T-helper 1 cell treated with Interleukin-12 subunit alpha and Interleukin-12 subunit beta and Interleukin-4 antibody, amounts not matched to agents 30 ng/mL and 1 ng/mL, for 36 hours (primary cell): ENCODE results near the gene PRR14. TPM values are rescaled to one million over a fixed set of nuclear protein-coding genes. Genes with fewer than 3 reads are reported as not detected.

ENCODE experiments used
- intact Hi-C: fragments of 100-400 bp; cut with micrococcal nuclease; formaldehyde crosslinking; loops from one replicate; pipeline ENCODE4 v1.15.1; 2024
- total RNA-seq: library from RNA; stranded (reverse); gene quantifications from 2 replicates; pipeline ENCODE4 v1.2.3, GENCODE V29; 2022

The PRR14 gene
- total RNA-seq: 90.0 and 91.6 TPM in 2 replicates

DNA sequence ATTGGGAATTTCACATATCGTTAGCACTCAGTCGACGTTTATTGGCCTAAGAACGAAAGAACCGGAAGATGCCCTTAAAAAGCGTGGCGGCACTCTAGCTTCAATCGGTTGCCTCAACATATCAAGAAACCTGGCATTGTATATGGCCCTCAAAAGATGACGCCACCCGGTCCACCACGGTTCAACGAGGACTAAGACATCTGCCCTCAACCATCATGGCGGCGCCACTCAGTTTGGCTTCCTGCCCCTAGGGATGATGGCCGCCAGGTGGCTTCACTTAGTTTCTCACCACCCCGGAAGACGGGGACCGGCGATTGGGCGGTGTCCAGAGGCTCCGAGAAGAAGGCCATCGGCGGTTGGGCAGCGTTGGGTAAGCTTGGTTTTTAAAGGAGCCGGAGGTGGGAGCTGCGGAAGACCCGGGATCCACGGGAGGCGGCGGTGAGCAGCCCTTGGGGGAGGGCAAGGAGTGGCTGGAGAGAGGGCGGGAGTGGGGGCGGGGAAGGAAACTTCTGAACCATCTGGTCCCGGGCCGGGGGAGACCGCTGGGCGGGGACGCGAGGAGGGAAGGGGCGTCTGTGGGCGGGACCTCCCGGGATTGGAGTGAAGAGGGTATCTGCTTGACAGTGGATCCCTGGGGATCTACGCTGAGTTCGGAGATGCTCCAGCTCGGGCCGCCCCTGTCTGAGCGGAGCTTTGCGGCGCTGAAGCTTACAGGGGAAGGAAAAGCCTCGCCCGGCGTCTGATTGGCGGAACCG lies at the start of gene PRR14:
Gene PRR14, plus strand, starts transcription at position 592 of the 755 bp plus-strand sequence. CDS start 686 bp downstream, outside the sequence.
- intact Hi-C loops: loop anchor here (1.0 to 10.0 kb wide), 20 partner anchors 8 to 1224 kb away; partner anchors contain the start of genes CFAP119, DCTPP1, FBRS and RNF40

DNA sequence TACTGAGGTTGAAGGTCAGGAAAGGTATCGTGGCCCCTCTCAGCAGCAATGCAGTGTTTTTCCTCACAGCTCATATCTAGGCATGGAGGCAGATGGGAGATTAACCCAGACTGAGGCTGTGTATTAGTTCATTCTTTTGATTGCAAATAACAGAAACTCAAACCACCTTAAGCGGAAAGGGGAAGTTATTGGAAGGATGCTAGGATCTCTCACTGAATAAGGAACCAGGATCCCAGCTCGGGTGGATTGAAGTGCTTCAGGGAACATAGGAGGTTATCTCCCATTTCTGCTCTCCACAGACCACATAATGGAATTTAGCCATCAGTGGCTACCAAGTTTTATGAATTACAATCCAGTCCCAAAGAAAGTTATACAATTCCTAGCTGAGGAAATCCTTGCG lies 48.8 kb upstream of the PRR14 start:
- intact Hi-C loops: no loop called here

DNA sequence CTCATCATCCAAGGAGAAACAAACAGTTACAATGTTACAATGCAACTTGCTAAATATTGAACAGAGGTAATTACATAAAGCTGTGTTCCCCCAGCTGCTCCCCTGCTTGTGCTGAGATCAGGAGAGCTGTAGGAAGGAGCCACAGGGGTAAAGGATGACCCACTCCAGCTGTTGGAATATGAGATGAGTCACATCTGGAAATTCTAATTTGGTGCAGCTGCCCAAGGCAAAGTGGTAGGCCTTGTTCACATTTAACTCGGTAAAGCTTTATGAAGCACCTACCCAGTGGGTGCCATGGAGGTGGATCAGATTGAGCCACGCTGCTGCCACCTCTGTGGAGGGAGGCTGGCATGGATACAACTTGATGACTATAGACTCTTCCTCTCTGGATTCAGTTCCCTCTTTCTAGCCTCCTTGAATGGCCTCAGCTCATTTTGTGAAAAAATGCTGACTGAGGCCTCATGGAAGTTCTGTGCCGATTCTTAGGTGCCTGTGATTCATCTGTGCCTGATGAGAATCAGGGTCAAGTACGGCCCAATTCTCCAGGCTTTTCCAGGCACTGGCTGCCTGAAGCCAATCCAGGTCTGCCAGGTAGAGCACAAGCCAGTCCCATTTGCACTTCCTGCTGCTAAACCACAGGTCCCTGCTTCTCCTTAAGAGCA lies 48.0 kb upstream of the PRR14 start:
- intact Hi-C loops: no loop called here

DNA sequence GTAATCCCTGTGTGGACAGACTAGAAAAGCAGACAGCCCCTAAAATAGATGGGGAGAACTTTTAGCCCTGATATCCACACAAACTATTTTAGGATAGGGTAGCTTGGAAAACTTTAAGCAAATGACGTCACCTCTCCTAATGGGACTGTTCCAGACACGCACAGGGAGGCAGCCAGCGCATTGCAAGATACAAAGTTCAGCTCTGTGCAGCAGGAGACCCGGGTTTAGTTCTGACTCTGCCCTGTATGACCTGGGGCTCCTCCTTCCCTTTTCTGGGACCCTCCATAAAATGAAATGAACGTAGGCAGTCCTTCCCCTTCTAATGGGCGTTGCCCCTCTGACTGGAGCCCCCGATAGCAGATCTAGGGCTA lies 46.8 kb upstream of the PRR14 start:
- intact Hi-C loops: no loop called here

DNA sequence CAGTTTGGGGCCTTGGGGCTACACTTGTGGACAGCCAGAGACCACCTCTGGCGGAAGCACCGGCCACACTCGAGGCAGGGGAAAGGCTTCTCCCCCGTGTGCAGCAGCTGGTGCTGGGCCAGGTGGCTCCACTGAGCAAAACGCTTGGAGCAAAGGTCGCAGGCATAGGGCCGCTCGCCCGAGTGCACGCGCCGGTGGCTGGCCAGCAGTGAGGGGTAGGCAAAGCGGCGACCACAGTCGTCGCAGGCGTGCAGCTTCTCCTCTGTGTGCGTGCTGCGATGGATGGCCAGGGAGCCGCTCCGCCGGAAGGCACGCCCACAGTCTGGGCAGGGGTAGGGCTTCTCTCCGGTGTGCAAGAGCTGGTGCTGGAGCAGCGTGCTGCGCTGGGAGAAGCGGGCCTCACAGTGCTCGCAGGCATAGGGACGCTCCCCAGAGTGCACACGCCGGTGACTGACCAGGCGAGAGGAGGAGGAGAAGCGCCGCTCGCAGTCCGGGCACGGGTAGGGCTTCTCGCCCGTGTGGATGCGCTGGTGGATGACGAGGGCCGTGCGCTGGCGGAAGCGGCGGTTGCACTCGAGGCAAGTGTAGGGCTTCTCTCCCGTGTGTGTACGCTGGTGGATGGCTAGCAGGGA lies 46.3 kb upstream of the PRR14 start:
- intact Hi-C loops: no loop called here

DNA sequence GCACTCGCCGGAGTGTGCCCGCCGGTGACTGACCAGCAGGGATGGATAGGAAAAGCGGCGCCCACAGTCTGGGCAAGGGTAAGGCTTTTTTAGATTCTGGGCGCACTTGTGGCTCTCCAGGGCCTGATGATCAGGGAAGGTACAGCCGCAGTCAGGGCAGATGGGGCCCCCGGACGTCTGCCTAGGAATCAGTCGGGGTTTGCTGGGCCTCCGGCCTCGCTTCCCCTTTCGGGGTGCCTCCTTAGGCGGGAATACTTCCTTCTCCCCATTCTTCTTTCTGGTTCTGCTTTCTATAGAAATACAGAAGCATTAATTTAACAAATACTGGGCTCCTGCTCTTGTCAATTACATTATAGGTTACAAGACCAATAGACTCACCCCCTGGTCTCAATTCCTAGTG lies 45.6 kb upstream of the PRR14 start:
- intact Hi-C loops: no loop called here

DNA sequence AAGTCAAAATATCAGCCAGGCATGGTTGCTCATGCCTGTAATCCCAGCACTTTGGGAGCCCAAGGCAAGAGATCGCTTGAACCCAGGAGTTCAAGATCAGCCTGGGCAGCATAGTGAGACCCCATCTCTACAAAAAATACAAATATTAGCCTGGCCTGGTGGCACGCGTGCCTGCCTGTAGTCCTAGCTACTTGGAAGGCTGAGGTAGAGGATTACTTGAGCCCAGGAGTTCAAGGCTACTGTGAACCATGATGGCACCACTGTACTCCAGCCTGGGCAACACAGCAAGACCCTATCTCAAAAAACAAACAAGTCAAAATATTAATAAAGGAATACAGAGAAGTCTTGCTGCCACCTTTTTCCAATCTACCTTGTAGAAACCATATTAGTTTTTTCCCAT lies 44.8 kb upstream of the PRR14 start:
- intact Hi-C loops: no loop called here

DNA sequence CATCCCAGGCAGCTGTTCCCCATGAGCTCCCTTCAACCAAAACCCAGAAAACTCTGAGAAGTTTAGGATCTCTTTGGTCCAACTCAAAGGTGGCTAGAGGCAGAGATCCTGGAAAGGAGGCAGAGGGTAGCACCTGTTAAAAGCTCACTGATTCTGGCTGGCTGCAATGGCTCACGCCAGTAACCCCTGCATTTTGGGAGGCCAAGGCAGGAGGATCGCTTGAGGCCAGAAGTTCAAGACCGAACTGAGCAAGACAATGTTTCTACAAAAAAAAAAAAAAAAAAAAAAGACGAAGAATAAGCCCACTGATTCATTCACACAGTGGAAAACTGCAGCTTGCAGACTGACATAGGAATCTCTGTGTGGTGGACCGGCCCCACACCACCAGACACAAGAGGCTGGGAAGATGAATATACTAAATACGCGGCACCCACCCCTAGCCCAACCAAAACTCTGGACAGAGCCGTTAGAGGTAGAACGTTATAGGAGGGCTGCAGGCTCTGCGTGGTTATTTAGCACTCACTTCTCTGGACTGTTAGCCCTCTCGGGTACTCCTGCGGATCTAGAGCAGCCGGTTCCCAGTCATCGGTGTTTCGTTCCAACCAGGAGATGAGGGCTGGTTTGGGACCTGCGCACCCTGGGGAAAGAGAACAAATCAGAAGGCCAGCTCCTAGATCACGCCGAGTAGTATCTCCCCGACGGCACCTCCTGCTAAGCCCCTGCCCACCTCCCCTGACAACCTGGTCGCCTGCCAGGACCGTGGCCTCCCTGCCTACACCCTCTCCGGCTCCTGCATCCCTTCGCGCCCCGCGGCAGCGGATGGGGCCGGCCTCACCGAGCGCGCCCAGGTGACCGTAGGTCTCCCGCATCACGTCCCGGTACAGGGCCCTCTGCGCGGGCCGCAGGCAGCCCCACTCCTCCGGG lies 41.5 kb upstream of the PRR14 start:
- intact Hi-C loops: loop anchor here (1.0 kb wide), 1 partner anchor 51 kb away; the partner anchor contains the start of gene ZNF764

DNA sequence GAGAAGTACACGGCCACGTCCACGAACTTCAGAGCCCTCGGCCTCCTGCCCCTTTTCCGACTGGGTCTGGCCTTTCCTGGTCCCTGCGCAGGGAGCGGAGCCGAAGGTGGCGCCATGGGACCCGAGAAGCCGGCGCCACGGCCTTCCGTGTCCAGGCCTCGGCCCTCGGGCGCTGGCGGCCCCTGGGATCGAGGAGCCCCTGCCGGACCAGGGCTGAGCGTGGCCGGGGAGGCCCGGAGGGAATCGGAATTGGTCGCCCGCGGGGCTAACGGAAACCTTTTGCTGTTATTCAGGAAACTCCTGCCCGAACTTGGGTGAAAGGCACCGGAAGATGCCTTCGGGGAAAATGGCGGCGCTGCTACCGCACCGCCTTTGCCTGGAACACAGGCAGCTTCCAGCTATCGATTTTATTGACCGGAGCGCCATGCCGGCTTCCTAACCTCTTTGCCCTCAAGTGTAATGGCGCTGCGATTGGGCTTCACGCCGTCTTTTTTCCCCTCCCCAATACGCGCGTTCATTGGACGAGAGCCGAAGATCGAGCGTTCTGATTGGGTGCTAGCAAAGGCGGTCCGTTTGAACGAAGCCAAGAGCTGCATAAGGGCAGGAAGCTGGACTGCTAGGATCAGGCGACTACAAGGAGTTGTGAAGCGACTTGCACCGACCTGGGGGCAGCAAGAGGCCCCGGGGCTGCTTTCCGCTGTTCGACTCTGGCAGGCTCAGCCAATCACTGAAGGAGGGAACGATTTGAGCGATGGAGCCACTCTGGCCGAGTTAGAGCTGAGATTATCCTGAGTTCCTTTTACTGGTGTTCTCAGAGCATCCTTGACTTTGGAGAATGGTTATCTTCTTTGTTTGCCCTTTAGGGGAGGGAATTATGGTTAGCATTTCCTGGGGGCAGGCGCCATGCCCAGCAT lies 40.6 kb upstream of the PRR14 start, which contains the start of gene ZNF689:
Gene ZNF689, minus strand, starts transcription at position 464 of the 914 bp plus-strand sequence. Its CDS starts 348 bp downstream, at position 116.
- intact Hi-C loops: loop anchor here (1.0 to 5.0 kb wide), 6 partner anchors 25 to 178 kb away; partner anchors contain the start of genes DCTPP1, PRR14, ZNF764 and ZNF768

DNA sequence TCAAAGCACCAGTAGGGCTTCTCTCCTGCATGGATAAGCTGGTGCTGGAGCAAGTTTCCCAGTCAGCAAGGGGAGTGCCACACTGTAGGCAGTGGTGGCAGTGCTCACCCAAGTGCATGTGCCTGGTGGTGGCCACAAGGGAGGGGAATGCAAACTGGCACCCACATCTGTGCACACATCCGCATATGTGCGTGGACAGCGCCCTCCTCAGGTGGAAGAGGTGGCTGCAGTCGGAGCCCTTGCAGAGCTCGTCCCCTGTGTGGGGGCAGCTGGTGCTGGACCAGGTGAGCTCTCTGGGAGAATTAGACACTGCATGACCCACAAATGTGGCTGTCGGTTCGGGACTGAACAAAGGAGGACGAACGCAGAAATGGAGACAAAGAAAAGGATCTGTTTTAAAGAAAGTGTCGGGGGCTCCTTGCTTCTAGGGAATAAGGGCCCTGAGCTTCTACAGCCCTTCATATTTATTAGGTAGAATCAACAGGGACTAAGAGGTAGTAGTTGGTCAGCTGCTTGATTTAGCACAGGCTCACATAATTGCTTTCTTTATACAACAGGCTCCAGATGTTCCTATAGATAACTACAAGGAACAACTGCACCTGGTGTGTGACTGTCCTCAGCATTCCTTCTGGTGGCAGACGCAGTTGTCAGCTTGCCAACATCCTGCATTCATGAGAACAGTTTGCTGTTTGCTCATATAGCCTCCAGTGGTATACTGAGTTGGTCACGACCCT lies 35.2 kb upstream of the PRR14 start:
- intact Hi-C loops: no loop called here

DNA sequence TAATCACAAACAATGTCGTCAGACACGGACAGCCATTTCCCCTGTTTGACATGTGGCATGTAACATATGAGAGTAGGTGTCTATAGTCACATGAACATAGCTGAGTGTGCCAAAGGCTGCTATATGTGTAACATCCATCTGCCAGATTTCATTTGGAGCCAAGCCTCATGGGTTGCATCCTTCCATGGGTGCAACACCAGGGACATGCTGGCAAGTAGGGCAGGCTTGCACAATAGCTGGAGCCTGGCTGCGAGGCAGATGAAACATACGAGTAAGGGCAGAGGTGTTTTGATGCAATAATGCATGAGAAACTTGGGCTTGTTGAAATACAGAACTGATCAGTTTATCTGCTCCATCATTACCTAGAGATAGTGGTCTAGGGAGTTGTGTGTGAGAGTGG lies 31.6 kb upstream of the PRR14 start:
- intact Hi-C loops: no loop called here

DNA sequence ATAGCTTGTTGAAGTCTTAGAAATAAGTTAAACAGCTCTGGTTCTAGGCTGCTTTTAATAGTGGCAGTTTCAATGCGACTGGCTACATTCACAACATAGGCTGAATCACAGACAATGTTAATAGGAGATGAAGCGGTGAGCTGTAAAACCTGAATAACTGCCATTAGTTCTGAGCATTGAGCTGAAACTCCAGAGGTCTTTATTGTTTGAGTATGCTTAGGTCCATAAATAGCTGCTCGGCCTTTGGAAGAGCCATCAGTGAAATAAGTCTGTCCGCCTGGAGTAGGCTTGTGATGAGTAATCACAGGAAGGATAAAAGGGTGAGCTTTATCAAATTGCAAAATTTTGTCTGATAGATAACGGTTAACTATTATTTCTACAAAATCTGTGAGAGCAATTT lies 31.1 kb upstream of the PRR14 start:
- intact Hi-C loops: no loop called here

DNA sequence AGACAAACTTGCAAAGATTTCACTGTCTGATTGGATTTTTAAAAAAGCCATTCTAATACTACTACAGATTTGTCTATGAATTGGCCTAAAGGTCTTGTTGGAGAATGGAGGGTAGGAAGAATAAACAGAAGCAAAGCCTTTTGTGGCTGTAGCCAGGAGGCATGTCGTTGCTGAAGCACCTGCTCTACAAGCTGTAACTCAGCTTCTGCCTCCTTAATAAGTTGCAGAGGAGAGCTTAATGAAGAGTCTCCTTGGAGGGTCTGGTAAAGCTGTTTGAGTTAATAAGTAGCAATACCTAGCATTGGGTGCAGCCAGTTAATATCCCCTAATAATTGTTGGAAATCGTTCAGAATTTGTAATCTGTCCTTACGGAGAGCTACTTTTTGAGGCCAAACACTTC lies 30.6 kb upstream of the PRR14 start:
- intact Hi-C loops: no loop called here

DNA sequence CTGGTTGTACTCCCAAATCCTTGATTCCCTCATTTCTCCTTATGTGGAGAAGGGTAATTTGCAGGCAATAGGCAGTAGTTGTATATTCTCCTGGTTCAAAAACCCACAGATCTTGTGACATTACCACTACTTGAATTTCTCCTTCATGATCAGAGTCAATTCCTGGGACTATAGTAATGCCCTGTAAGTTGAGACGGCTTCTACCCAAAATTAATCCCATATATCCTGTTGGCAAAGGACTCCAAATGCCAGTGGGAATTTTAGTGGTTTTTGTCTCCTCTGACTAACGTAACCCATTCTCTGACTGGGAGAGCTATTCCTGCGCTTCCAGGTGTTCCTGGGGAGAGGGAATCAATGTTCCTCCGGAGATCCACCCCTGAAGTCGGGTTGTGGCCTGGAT lies 29.0 kb upstream of the PRR14 start:
- intact Hi-C loops: no loop called here

DNA sequence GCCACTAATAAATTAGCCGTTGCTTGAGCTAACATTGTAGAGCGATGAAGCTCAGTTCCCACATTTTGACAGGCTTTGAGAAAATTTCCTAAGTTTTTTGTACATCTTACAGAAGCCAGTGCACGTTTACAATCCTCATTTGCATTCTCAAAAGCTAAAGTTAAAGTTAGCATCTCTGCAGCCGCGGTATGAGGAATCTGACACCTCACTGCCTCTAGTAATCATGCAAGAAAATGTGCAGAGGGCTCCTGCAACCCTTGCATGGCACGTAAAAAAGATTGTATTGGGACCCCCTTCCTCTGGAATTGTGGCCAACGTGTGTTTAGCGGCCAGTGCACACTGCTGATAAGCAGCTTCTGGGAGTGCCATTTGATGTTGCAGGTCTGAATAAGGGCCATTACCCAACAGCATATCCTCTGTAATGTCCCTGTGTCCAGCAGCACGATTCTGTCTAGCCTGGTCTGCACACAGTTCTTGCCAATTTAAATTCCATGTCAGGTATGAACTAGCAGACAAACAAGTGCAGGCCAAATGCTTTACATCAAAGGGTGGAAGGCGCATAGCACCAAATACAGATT lies 28.2 kb upstream of the PRR14 start:
- intact Hi-C loops: no loop called here

DNA sequence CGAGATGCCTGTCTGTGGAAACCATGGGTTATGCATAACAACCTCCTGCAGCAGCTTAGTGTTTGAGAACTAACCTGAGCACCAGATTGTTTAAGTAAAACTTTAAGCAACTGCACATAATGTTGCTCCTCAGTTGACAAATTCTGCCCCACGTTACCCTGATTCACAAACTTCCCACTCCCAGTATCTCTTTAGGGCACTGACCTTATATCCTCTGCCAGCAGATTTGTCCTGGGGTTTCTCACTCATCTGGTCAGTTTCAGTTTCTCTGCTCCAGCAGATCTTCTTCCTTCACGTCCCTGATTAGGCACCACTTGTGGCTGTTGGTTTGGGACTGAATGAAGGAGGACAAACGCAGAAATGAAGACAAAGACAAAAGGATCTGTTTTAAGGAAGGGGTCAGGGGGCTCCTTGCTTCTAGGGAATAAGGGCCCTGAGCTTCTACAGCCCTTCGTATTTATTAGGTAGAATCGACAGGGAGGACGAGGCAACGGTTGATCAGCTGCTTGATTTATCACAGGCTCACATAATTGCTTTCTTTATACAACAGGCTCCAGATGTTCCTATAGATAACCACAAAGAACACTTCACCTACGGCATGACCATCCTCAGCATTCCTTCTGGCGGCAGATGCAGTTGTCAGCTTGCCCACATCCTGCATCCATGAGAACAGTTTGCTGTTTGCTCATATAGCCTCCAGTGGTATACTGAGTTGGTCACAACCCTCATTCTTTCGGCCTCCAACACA lies 27.1 kb upstream of the PRR14 start:
- intact Hi-C loops: no loop called here

DNA sequence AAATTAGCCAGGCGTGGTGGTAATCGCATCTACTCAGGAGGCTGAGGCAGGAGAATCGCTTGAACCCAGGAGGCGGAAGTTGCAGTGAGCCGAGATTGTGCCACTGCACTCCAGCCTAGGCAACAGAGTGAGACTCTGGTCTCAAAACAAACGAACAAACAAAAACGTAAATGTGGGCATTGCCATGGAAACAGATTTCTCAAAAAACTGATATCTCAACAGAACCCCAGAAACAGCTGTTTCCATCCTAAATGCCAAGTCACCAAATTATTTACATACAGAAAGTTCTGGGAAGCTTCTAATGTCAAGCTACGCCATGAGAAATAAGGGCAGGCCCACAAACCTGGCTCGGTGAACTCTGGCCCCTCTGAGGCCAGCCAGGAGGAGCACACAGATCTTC lies 24.5 kb upstream of the PRR14 start:
- intact Hi-C loops: no loop called here
